GM12878 (cell line): Measurements from ENCODE around the gene ZFAND2B. TPM values are rescaled to one million over a fixed set of nuclear protein-coding genes. Genes with fewer than 3 reads are reported as not detected.

Source experiments
- EZH2 ChIP-seq: IDR thresholded peaks from 2 replicates; pipeline ENCODE4 v1.6.1; 2012; ENCODE audit warnings: low read depth, mild to moderate bottlenecking, control low read depth, inconsistent platforms, low read length, borderline replicate concordance; ENCODE audit not compliant: control insufficient read depth
- GATAD2B ChIP-seq: fragments of 450-650 bp; conservative IDR thresholded peaks from 2 replicates; pipeline ENCODE4 v1.6.1; 2017; ENCODE audit warnings: low read depth, mild to moderate bottlenecking, moderate library complexity
- STAT3 ChIP-seq: IDR thresholded peaks from 2 replicates; pipeline ENCODE4 v1.6.1; 2011; ENCODE audit warnings: low read depth, low read length, improper control_type of control experiment
- WRNIP1 ChIP-seq: IDR thresholded peaks from 2 replicates; pipeline ENCODE4 v1.6.1; 2011; ENCODE audit warnings: low read depth, low read length, improper control_type of control experiment, borderline replicate concordance
- polyA plus RNA-seq, 11 experiments: library from polyadenylated mRNA; depleted of rRNA in 4 of 11; unstranded in 6 of 11; stranded (reverse) in 5 of 11; fragments of >200 nt; fragmentation: Nextera tagmentation in 4 of 11; fragmentation: Illumina TruSeq in 1 of 11; extraction: Ambion mirVana in 4 of 11; extraction: Trizol in 1 of 11; gene quantifications; 1 replicate in 1 of 11; 2 replicates in 10 of 11; pipeline versions ENCODE4 v1.2.1 to v1.2.3, GENCODE V29; 2011 to 2016; ENCODE audit warnings: inconsistent platforms in 2 of 11, missing spikeins in 2 of 11, low read depth in 1 of 11
- total RNA-seq, 4 experiments: library from RNA; depleted of rRNA in 3 of 4; stranded (reverse); fragments of >200 nt in 3 of 4; fragmentation: Illumina TruSeq in 1 of 4; extraction: Trizol in 1 of 4; gene quantifications; 2 replicates each; pipeline versions ENCODE4 v1.2.1 to v1.2.3, GENCODE V29; 2013 to 2021
- TF ChIP-seq, protein P1 (sequence below): fragments of 450-650 bp; IDR thresholded peaks from 2 replicates; pipeline ENCODE4 v1.6.1; 2016; ENCODE audit warnings: mild to moderate bottlenecking, moderate library complexity, borderline replicate concordance
- TF ChIP-seq, protein P2 (sequence below): fragments of 450-650 bp; IDR thresholded peaks from 2 replicates; pipeline ENCODE4 v1.6.1; 2017; ENCODE audit warnings: mild to moderate bottlenecking, low read depth, inconsistent platforms; ENCODE audit not compliant: poor library complexity, severe bottlenecking

ZFAND2B gene
- total and polyA plus RNA-seq, 10 of the 15 experiments (the other 5 are each of a cell fraction or from before 2014, with no cell fraction given), result 5.4 to 28.1 (median 22.4) TPM

DNA sequence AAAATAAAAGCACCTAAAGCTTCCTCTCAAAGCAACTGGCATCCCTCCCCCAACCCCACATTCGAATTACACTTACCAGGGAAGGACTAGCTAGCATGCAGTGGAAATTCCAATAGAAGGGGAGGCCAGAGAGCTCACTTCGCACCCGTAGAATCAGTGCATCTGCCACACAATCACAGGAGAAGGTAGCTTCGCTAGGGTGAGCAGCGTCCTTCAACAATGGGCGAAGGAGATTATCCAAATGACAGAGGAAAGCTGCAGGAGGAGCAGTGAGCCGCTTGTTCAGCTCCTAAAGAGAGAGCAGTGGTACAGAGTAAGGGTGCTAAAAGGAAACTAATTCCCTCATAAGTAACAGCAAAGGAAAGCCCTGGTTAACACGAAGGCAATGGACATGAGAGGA, 49.2 kb upstream of the ZFAND2B start (continued):
- TF ChIP-seq, protein P1, sequence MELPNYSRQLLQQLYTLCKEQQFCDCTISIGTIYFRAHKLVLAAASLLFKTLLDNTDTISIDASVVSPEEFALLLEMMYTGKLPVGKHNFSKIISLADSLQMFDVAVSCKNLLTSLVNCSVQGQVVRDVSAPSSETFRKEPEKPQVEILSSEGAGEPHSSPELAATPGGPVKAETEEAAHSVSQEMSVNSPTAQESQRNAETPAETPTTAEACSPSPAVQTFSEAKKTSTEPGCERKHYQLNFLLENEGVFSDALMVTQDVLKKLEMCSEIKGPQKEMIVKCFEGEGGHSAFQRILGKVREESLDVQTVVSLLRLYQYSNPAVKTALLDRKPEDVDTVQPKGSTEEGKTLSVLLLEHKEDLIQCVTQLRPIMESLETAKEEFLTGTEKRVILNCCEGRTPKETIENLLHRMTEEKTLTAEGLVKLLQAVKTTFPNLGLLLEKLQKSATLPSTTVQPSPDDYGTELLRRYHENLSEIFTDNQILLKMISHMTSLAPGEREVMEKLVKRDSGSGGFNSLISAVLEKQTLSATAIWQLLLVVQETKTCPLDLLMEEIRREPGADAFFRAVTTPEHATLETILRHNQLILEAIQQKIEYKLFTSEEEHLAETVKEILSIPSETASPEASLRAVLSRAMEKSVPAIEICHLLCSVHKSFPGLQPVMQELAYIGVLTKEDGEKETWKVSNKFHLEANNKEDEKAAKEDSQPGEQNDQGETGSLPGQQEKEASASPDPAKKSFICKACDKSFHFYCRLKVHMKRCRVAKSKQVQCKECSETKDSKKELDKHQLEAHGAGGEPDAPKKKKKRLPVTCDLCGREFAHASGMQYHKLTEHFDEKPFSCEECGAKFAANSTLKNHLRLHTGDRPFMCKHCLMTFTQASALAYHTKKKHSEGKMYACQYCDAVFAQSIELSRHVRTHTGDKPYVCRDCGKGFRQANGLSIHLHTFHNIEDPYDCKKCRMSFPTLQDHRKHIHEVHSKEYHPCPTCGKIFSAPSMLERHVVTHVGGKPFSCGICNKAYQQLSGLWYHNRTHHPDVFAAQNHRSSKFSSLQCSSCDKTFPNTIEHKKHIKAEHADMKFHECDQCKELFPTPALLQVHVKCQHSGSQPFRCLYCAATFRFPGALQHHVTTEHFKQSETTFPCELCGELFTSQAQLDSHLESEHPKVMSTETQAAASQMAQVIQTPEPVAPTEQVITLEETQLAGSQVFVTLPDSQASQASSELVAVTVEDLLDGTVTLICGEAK, result no peak
- no peak for TF ChIP-seq WRNIP1
- TF ChIP-seq EZH2, result no peak
- TF ChIP-seq, protein P2, sequence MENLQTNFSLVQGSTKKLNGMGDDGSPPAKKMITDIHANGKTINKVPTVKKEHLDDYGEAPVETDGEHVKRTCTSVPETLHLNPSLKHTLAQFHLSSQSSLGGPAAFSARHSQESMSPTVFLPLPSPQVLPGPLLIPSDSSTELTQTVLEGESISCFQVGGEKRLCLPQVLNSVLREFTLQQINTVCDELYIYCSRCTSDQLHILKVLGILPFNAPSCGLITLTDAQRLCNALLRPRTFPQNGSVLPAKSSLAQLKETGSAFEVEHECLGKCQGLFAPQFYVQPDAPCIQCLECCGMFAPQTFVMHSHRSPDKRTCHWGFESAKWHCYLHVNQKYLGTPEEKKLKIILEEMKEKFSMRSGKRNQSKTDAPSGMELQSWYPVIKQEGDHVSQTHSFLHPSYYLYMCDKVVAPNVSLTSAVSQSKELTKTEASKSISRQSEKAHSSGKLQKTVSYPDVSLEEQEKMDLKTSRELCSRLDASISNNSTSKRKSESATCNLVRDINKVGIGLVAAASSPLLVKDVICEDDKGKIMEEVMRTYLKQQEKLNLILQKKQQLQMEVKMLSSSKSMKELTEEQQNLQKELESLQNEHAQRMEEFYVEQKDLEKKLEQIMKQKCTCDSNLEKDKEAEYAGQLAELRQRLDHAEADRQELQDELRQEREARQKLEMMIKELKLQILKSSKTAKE, result no peak
- TF ChIP-seq GATAD2B, result no peak
- no peak for TF ChIP-seq STAT3
- TF ChIP-seq, all 136 proteins: peak for 0
